SK-N-SH treated with all-trans-retinoic acid at 6 μM for 48 hours (cell line): Measurements from ENCODE around the gene GSG1L.

Experiments used
- ARNTL ChIP-seq: fragments of 450-650 bp; formaldehyde crosslinking; IDR thresholded peaks from 2 replicates; pipeline ENCODE4 v1.5.0; 2020; ENCODE audit warnings: low read depth, mild to moderate bottlenecking, moderate library complexity, borderline replicate concordance
- RARB ChIP-seq: fragments of 250-450 bp; sonication (Bioruptor Pico); IDR thresholded peaks from 2 replicates; pipeline ENCODE4 v1.8.0; 2021; ENCODE audit warnings: mild to moderate bottlenecking, moderate library complexity
- SNAI2 ChIP-seq: fragments of 250-450 bp; sonication (Bioruptor Pico); IDR thresholded peaks from 2 replicates; pipeline ENCODE4 v1.5.0; 2020; ENCODE audit warnings: mild to moderate bottlenecking, moderate library complexity
- ZC3H10 ChIP-seq: fragments of 250-450 bp; sonication (Bioruptor Pico); IDR thresholded peaks from 2 replicates; pipeline ENCODE4 v1.5.1; 2021; ENCODE audit warnings: mild to moderate bottlenecking, moderate library complexity
- ZFP3 ChIP-seq: fragments of 250-450 bp; sonication (Bioruptor Pico); IDR thresholded peaks from 2 replicates; pipeline ENCODE4 v1.5.0; 2020; ENCODE audit warnings: mild to moderate bottlenecking, moderate library complexity
- TF ChIP-seq, protein P1 (sequence below): fragments of 250-450 bp; sonication (Bioruptor Pico); IDR thresholded peaks from 2 replicates; pipeline ENCODE4 v1.5.1; 2020; ENCODE audit warnings: low read depth, mild to moderate bottlenecking, moderate library complexity

DNA sequence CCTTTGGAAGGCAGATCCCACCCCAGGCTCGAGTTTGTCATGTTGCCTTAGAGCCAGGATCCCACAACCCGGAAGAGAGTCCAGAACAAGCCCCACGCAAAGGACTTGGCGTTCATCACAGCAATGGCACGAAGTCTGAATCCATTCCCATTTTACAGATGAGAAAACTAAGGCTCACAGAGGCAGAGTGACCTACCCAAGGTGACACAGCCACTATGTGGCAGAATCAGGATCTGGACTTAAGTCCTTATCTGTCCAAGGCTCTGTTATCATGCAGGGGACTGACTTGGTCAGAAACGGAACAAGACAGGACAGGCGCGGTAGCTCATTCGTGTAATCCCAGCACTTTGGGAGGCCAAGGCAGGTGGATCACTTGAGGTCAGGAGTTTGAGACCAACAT lies 86.5 kb downstream of the GSG1L start:
- TF ChIP-seq ZFP3 (no peak), ARNTL (CRISPR knock-in tag) (no peak), SNAI2 (CRISPR knock-in tag) (no peak), RARB (CRISPR knock-in tag) (no peak), ZC3H10 (no peak)
- TF ChIP-seq, protein P1, sequence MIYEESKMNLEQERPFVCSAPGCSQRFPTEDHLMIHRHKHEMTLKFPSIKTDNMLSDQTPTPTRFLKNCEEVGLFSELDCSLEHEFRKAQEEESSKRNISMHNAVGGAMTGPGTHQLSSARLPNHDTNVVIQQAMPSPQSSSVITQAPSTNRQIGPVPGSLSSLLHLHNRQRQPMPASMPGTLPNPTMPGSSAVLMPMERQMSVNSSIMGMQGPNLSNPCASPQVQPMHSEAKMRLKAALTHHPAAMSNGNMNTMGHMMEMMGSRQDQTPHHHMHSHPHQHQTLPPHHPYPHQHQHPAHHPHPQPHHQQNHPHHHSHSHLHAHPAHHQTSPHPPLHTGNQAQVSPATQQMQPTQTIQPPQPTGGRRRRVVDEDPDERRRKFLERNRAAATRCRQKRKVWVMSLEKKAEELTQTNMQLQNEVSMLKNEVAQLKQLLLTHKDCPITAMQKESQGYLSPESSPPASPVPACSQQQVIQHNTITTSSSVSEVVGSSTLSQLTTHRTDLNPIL: no peak
